ENCODE results near the gene MMP23B. TPM values are rescaled to one million over a fixed set of nuclear protein-coding genes. Genes with fewer than 3 reads are reported as not detected.
A peak's percentile ranks its signal among the peaks of the same experiment; 100 is the strongest.

The MMP23B gene
- total and polyA plus RNA-seq, 2 donors = 2.7 to 4.1 TPM

- H3K4me3 ChIP-seq (ENCODE audit: low read length in 2 of 2) = no peak overlapping the region
- WGBS = 57% methylated on average over 12 of the region's 12 CpGs
Observed at GRCh38 chr1:1596493-1597274, 35.3 kb upstream of the MMP23B start.

GRCh38 chr1:1597275-1597930 is 34.6 kb upstream of the MMP23B start:
- 47% methylated on average over 14 of the region's 16 CpGs for WGBS
- no peak for DNase-seq (ENCODE audit: low read depth in 6 of 9, low spot score in 9 of 9)
- Histone ChIP-seq H3K27ac (ENCODE audit: low read depth in 1 of 2, low read length in 1 of 2) (no peak overlapping the region), H3K9me3 (ENCODE audit: control insufficient read depth in 2 of 2, insufficient read depth in 1 of 2, low read length in 1 of 2) (peaks cover 0 to 4% of the 10 kb centered on the region in 2 donors), H3K4me3 (ENCODE audit: low read length in 2 of 2) (no peak overlapping the region), H3K36me3 (ENCODE audit: control insufficient read depth in 2 of 2, insufficient read depth in 2 of 2, low read length in 1 of 2) (no peaks in the 10 kb centered on the region), H3K27me3 (ENCODE audit: control insufficient read depth in 2 of 2, insufficient read depth in 1 of 2, low read length in 1 of 2) (peaks cover 52 to 81% of the 10 kb centered on the region in 2 donors), H3K4me1 (ENCODE audit: control insufficient read depth in 2 of 2, insufficient read depth in 2 of 2, low read length in 2 of 2) (peaks cover 2 to 7% of the 10 kb centered on the region in 2 donors)

More at GRCh38 chr1:1596493-1597274, 35.3 kb upstream of the MMP23B start:
- Histone ChIP-seq H3K27ac (ENCODE audit: low read depth in 1 of 2, low read length in 1 of 2) (no peak overlapping the region), H3K36me3 (ENCODE audit: control insufficient read depth in 2 of 2, insufficient read depth in 2 of 2, low read length in 1 of 2) (no peaks in the 10 kb centered on the region), H3K4me1 (ENCODE audit: control insufficient read depth in 2 of 2, insufficient read depth in 2 of 2, low read length in 2 of 2) (peaks cover 2 to 7% of the 10 kb centered on the region in 2 donors), H3K27me3 (ENCODE audit: control insufficient read depth in 2 of 2, insufficient read depth in 1 of 2, low read length in 1 of 2) (peaks cover 47 to 73% of the 10 kb centered on the region in 2 donors), H3K9me3 (ENCODE audit: control insufficient read depth in 2 of 2, insufficient read depth in 1 of 2, low read length in 1 of 2) (peaks cover 0 to 4% of the 10 kb centered on the region in 2 donors)
- no peak for DNase-seq (ENCODE audit: low read depth in 6 of 9, low spot score in 9 of 9)

DNA sequence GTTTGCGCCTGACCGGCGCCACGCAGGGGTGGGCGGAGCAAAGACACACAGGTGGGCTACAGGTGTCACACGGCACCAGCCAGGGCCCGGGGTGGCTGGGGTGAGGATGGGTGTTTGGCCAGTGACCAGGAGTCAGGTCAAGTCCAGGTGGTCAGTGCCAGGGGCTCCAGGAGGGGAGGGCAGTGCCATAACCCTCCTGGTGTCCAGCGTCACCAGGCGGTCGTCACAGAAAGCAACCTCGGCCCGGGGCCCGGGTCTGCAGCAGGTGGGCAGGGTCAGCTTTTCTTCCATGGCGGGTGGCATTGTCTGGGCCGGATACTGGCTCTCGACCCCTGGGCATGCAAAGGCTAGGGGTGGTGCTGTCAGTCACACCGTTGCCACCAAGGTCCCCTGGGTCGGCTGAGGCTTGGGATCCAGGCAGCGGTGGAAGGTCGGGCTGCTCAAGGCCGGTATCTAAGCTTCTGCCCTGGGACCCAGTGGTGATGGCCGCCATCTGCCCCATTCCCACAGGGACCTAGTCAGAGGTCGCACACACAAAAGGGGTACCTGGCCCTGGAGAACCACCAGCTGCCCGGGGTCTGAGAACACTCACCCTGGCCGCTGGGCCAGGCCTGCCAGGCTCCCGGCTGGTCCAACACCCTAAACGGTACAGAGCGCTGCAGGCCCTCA is 33.8 kb upstream of the MMP23B start:
- H3K4me3 ChIP-seq (ENCODE audit: low read length in 2 of 2) = no peak overlapping the region
- WGBS = 95% methylated on average over 28 of the region's 28 CpGs

GRCh38 chr1:1598720-1599029 is 33.3 kb upstream of the MMP23B start:
- peaks cover 52 to 91% of the 10 kb centered on the region in 2 donors for H3K27me3 ChIP-seq (ENCODE audit: control insufficient read depth in 2 of 2, insufficient read depth in 1 of 2, low read length in 1 of 2)
- no peak overlapping the region for H3K27ac ChIP-seq (ENCODE audit: low read depth in 1 of 2, low read length in 1 of 2)
- peaks cover 2 to 7% of the 10 kb centered on the region in 2 donors for H3K4me1 ChIP-seq (ENCODE audit: control insufficient read depth in 2 of 2, insufficient read depth in 2 of 2, low read length in 2 of 2)
- WGBS = 96% methylated on average over 13 of the region's 13 CpGs
- H3K36me3 ChIP-seq (ENCODE audit: control insufficient read depth in 2 of 2, insufficient read depth in 2 of 2, low read length in 1 of 2) = no peaks in the 10 kb centered on the region
- H3K4me3 ChIP-seq (ENCODE audit: low read length in 2 of 2) = no peak overlapping the region
- H3K9me3 ChIP-seq (ENCODE audit: control insufficient read depth in 2 of 2, insufficient read depth in 1 of 2, low read length in 1 of 2) = peaks cover 0 to 4% of the 10 kb centered on the region in 2 donors
- DNase-seq (ENCODE audit: low read depth in 6 of 9, low spot score in 9 of 9) = no peak

More for the DNA sequence above, 33.8 kb upstream of the MMP23B start:
- Histone ChIP-seq H3K27me3 (ENCODE audit: control insufficient read depth in 2 of 2, insufficient read depth in 1 of 2, low read length in 1 of 2) (peaks cover 52 to 88% of the 10 kb centered on the region in 2 donors), H3K9me3 (ENCODE audit: control insufficient read depth in 2 of 2, insufficient read depth in 1 of 2, low read length in 1 of 2) (peaks cover 0 to 4% of the 10 kb centered on the region in 2 donors), H3K4me1 (ENCODE audit: control insufficient read depth in 2 of 2, insufficient read depth in 2 of 2, low read length in 2 of 2) (peaks cover 2 to 7% of the 10 kb centered on the region in 2 donors), H3K27ac (ENCODE audit: low read depth in 1 of 2, low read length in 1 of 2) (no peak overlapping the region), H3K36me3 (ENCODE audit: control insufficient read depth in 2 of 2, insufficient read depth in 2 of 2, low read length in 1 of 2) (no peaks in the 10 kb centered on the region)
- no peak for DNase-seq (ENCODE audit: low read depth in 6 of 9, low spot score in 9 of 9)

GRCh38 chr1:1599030-1599934 is 32.7 kb upstream of the MMP23B start:
- Histone ChIP-seq H3K4me3 (ENCODE audit: low read length in 2 of 2) (peak overlapping the region in 1 of 2 donors; percentile 54), H3K36me3 (ENCODE audit: control insufficient read depth in 2 of 2, insufficient read depth in 2 of 2, low read length in 1 of 2) (no peaks in the 10 kb centered on the region), H3K27me3 (ENCODE audit: control insufficient read depth in 2 of 2, insufficient read depth in 1 of 2, low read length in 1 of 2) (peaks cover 52 to 90% of the 10 kb centered on the region in 2 donors), H3K27ac (ENCODE audit: low read depth in 1 of 2, low read length in 1 of 2) (no peak overlapping the region), H3K4me1 (ENCODE audit: control insufficient read depth in 2 of 2, insufficient read depth in 2 of 2, low read length in 2 of 2) (peaks cover 2 to 7% of the 10 kb centered on the region in 2 donors), H3K9me3 (ENCODE audit: control insufficient read depth in 2 of 2, insufficient read depth in 1 of 2, low read length in 1 of 2) (peaks cover 0 to 4% of the 10 kb centered on the region in 2 donors)
- peak in 2 of 9 donors; percentile 37 to 46 for DNase-seq (ENCODE audit: low read depth in 6 of 9, low spot score in 9 of 9)
- WGBS = 18% methylated on average over 111 of the region's 111 CpGs

DNA sequence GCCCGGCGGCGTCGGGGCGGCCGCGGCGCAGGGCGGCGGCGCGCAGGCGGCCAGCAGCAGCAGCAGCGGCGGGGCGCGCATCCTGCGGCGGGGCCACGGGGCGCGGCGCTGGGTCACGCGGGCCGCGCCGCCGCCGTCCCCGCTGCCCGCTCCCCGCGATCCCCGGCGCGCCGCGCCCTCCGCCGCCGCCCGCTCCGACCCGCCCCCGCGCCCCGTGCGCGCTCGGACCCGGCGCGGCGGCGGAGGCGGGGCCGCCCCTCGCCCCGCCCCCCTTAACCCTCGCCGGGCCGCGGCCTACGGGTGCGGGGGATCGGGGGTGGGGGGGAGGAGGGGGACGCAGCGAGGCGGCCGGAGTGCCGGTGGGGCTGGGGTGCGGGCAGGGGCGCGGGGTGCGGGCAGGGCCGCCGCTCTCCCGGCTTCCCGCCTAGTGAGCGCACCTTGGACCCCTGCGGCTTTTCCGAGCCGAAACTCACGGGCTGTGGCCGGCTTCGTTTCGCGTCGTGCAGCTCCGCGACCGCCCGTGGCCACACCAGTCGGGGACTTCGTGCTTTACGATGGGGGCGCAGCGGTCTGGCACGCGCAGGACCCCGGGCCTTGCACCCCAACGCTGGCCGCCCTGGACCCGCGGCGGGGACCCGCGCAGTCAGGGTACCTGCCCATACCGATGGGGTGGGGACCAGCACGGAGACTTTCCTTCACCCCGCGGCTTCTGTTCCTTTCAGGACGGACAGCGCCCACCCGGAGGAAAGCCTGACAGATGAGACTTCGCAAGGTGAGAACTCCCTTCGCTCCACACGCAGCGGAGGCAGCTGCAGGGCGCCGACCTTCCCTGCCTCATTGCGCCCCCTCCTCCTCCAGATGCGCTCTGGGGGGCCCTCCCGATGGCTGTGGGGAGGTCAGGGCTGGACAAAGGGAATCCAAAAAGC is 31.8 kb upstream of the MMP23B start, which contains the start of gene FNDC10:
TSS of gene FNDC10 (minus strand) at position 201 of the 926 bp plus-strand sequence. CDS start at position 81, 120 bp downstream.
- Histone ChIP-seq H3K27ac (ENCODE audit: low read depth in 1 of 2, low read length in 1 of 2) (no peak within 1 kb of the TSS), H3K4me3 (ENCODE audit: low read length in 2 of 2) (peak within 1 kb of the TSS in 1 of 2 donors; percentile 54), H3K9me3 (ENCODE audit: control insufficient read depth in 2 of 2, insufficient read depth in 1 of 2, low read length in 1 of 2) (peaks cover 0 to 4% of the 10 kb centered on the region in 2 donors), H3K27me3 (ENCODE audit: control insufficient read depth in 2 of 2, insufficient read depth in 1 of 2, low read length in 1 of 2) (peaks cover 52 to 87% of the 10 kb centered on the region in 2 donors), H3K4me1 (ENCODE audit: control insufficient read depth in 2 of 2, insufficient read depth in 2 of 2, low read length in 2 of 2) (peaks cover 2 to 7% of the 10 kb centered on the region in 2 donors), H3K36me3 (ENCODE audit: control insufficient read depth in 2 of 2, insufficient read depth in 2 of 2, low read length in 1 of 2) (no peaks in the 10 kb centered on the region)
- no peak for DNase-seq (ENCODE audit: low read depth in 6 of 9, low spot score in 9 of 9)
- 8% methylated on average over 124 of the region's 125 CpGs for WGBS

- H3K27ac ChIP-seq (ENCODE audit: low read depth in 1 of 2, low read length in 1 of 2) = no peak overlapping the region
- H3K4me3 ChIP-seq (ENCODE audit: low read length in 2 of 2) = no peak overlapping the region
- H3K27me3 ChIP-seq (ENCODE audit: control insufficient read depth in 2 of 2, insufficient read depth in 1 of 2, low read length in 1 of 2) = peaks cover 52 to 80% of the 10 kb centered on the region in 2 donors
- H3K9me3 ChIP-seq (ENCODE audit: control insufficient read depth in 2 of 2, insufficient read depth in 1 of 2, low read length in 1 of 2) = peaks cover 0 to 4% of the 10 kb centered on the region in 2 donors
- WGBS = 90% methylated on average over 22 of the region's 22 CpGs
- no peaks in the 10 kb centered on the region for H3K36me3 ChIP-seq (ENCODE audit: control insufficient read depth in 2 of 2, insufficient read depth in 2 of 2, low read length in 1 of 2)
- peaks cover 2 to 7% of the 10 kb centered on the region in 2 donors for H3K4me1 ChIP-seq (ENCODE audit: control insufficient read depth in 2 of 2, insufficient read depth in 2 of 2, low read length in 2 of 2)
- DNase-seq (ENCODE audit: low read depth in 6 of 9, low spot score in 9 of 9) = no peak
Observed at GRCh38 chr1:1600861-1601563, 31.0 kb upstream of the MMP23B start.
